Nucleus accumbens (tissue), 56 donors: ENCODE data around the gene NKX6-2.
"Not testable (repeated sequence)": the region's sequence is repeated elsewhere in the genome, so short reads cannot be mapped to it uniquely, and the experiment has no call there.

ENCODE experiments used
- DNase-seq, 56 donors: peaks; one replicate each; lab custom pipeline; 2025; lab: John Stamatoyannopoulos, UW

NKX6-2 gene

DNA sequence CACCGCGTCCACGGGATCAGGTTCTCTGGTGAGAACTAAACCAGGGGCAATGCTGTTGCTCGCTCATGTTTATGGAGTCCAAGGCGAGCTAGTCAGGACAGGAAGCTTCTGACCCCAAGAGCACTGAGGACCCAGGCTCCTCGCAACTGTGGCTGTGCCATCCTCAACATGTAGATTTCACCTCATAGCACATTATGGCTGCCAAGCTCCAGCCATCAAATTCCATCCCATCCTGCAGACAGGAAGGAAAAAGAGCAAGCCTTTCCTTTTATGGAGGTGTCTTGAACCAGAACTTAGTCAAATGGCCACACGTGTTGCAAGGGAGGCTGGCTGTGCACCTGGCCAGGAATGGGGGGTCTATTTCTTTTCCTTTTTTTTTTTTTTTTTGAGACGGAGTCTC is 16.1 kb upstream of the NKX6-2 start:
- DNase-seq = no peak

DNA sequence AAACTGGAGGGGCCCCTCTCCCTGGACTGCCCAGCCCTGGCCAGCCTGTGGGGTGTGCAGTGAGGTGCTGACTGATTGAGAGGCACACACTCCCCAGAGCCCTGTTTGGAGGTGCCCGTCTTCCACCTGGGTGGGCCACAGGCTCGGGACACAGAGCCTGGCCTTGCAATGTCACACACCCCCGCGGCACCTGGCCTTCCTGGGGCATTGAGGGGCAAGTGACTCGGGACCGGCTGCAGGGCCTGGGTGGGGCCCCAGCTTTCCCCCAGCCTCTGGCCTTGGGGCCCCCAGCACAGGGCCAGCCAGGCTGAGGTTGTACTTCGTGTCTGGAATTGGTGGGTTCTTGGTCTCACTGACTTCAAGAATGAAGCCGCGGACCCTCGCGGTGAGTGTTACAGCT is 13.9 kb upstream of the NKX6-2 start:
- DNase-seq = no peak

- no peak for DNase-seq
Observed at GRCh38 chr10:132798876-132799275, 12.9 kb upstream of the NKX6-2 start.

DNA sequence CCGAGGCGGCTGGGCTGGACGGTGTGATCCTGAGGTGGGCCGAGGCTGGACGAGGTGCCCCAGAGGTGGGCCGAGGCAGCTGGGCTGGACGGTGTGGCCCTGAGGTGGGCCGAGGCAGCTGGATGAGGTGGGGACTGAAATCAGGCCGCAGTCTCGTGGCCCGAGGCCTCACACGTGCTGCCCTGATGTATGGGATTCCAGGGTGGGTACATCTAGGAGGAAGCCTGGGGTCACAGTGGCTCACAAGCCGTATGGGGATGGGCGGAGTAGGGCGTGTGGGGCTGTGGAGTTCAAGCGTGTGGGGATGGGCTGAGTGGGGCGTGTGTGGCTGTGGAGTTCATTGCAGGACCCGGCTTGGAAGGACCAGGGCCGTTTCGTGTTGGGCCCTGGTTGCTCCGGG is 12.5 kb upstream of the NKX6-2 start:
- no peak for DNase-seq

- DNase-seq = not testable (repeated sequence)
Observed at GRCh38 chr10:132797986-132798385, 12.0 kb upstream of the NKX6-2 start.

- DNase-seq = no peak
Observed at GRCh38 chr10:132796846-132797245, 10.9 kb upstream of the NKX6-2 start.

DNA sequence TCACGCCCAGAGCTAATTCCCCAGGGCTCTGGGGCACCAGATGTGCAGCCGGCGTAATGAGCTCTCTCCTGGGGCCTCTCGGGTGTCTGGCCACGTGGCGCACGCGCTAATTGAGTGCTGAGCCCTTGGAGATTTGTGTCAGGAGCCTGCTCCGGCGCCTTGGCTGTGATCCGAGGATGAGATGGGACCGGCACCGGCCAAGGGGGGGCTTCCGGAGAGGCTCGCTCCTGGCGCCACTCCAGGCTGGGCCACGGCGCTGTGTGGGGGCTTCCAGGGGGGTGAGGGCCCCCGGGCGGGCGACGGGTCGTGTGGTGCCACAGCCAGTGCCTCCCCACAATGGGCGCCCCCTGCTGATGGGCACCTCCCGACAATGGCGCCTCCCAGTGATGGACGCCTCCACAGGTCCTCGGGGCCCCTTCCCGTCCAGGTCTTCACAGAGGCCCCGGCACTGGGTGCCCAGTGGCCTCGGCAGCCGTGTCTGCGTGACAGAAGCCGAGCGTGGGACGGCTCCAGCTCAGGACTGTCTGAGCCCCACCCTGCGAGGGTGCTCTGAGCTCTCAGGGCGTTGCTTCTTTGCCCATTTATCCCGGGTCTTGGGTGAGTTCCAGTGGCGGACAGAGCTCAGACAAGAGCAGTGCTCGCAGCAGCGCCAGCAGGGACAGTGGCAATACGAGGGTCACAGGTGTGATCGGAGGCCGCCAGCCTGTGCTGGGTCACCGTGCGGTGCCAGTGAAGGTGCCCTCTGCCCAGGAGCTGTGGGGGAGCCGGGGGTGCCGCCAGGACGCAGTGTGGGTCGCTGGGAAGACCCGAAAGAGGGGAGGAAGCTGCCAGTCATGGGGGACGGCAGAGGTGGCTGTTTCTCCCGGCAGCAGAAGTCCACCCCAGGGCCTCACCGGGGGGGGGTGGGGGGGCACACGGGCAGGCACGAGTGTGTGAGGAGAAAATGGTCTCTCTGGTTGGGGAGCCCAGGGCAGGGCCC is 8.2 kb upstream of the NKX6-2 start:
- DNase-seq = no peak

- DNase-seq = no peak
Observed at GRCh38 chr10:132793213-132793612, 7.3 kb upstream of the NKX6-2 start.

GRCh38 chr10:132792796-132793195 is 6.8 kb upstream of the NKX6-2 start:
- no peak for DNase-seq

DNA sequence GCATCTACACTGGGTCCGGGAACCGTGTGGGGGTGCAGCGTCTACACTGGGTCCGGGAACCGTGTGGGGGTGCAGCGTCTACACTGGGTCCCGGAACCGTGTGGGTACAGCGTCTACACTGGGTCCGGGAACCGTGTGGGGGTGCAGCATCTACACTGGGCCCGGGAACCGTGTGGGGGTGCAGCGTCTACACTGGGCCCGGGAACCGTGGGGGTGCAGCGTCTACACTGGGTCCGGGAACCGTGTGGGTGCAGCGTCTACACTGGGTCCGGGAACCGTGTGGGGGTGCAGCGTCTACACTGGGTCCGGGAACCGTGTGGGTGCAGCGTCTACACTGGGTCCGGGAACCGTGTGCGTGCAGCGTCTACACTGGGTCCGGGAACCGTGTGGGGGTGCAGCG is 6.2 kb upstream of the NKX6-2 start:
- not testable (repeated sequence) for DNase-seq

DNA sequence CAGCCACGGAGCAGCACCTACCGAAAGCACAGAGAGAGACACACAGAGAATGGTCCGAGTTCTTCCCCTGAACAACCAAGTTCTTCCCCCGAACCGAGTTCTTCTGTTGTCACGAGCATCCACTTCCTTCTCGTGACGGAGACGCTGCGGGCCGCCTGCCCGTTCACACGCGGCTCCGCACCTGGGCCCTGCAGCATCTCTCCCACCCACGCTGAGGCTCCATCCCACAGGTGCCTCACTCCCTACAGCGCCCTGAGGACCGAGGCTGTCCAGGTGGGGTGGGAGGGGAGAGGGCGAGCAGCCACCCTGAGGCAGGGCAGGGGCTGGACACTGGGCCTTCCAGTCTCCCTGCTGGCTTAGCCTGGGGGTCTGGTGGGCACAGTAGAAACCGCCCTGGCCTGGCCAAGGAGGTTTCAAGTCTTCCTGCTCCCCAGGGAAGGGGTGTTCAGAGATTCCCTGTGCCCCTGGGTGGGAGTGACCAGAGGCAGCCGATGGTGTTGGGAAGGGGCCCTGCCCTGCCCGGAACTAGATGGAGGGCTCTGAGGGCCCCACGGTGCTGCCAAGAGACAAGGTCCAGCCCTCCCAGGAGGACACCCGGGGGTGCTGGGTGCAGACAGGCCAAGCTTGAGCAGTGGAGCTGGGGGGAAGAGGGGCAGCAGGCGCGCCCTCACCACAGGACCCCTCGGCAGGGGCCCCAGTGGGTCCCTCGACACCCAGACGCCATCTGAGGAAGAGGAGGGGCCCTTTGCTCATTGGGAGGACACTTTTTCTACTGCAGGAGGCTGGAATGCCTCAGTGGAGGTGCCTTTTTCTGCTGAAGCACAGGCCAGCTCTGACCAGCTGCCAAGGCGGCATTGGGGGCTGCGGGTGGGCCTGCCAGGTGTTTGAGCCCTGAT is 5.2 kb upstream of the NKX6-2 start:
- DNase-seq = no peak

DNA sequence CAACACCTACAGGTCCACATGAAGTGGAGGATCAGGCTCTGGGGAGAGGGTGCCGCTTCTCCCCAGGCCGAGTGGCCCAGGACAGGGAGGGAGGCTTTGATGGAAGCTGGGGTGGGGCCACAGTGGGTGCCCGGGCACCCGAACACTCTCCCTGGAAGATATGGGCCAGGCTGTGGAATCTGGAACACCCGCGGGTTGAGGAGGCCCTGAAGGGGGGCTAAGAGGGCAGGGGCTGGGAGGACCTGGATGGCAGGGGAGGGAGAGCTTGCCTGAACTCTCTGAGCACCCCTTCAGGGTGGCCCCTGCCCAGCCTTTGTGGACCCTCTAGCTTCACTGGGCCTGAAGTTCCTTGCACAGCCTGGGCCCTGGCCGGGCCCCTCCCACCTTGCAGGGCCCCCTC is 4.5 kb upstream of the NKX6-2 start:
- no peak for DNase-seq

GRCh38 chr10:132789659-132790148 is 3.8 kb upstream of the NKX6-2 start:
- DNase-seq = no peak

GRCh38 chr10:132788831-132789219 is 2.9 kb upstream of the NKX6-2 start:
- DNase-seq = no peak

DNA sequence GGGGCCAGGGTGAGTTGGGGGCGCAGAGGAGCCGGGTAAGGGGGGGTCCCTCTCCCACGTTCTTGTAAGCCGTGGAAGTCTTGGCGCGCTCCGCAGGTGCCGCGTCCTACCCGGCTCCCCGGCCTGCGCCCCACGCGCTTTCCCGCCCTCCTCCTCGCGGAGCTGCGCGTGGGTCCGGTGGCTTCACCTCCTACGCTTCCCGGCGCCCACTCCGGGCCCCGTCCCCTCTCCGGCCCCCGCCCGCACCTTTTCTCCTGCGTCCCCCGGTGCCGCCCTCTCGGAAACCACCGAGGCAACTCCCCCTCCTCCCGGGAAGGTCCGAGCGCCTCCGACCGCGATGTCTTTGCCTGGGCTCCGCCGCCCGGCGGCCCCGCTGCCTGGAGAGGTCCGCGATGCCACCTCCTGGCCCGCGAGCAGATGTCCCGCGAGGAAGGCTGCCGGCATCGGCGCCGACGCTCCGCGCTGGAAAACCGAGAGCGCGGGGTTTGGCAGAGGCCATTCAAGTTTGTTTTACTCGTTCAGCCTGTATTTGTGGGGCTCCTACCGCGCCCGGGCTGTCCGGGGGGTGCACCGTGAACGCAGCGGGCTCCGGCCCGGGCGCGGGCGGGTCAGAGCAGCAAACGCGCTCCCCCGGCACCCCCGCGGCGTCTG is 2.4 kb upstream of the NKX6-2 start:
- DNase-seq = peak in 31 of 56 donors; percentile 15 to 69 (median 42)

GRCh38 chr10:132787495-132788179 is 1.7 kb upstream of the NKX6-2 start:
- peak in 9 of 56 donors; percentile 26 to 48 (median 37) for DNase-seq

DNA sequence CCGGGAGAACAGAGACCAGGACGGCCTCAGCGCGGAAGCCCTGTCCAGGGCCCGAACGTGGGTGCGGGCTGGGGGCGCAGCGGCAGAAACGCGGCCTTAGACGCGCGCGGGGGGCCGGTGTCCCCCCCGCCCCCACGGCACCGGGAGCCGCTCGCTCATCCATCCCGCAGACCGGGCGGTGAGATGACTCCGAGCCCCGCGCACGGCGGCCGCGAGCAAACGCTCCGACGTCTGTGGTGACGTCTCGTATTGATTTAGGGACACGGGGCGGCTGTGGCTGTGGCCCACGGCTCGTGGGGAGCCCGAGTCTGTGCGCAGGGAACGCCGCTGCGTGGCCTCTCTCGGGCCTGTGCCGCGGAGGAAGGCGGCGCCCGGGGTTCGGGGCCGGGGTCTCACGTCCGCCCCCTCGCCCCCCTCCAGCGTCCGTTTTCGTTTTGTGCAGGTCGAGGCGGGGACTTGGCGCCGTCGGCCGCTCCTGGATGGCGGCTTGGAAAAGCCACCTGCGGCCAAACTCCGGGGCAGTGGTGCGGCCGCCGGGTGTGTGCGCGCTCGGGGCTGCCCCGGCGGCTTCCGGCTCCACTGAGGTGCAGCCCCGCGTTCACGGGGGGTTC is 1.0 kb upstream of the NKX6-2 start:
- DNase-seq = peak in 6 of 56 donors; percentile 10 to 55 (median 30)

DNA sequence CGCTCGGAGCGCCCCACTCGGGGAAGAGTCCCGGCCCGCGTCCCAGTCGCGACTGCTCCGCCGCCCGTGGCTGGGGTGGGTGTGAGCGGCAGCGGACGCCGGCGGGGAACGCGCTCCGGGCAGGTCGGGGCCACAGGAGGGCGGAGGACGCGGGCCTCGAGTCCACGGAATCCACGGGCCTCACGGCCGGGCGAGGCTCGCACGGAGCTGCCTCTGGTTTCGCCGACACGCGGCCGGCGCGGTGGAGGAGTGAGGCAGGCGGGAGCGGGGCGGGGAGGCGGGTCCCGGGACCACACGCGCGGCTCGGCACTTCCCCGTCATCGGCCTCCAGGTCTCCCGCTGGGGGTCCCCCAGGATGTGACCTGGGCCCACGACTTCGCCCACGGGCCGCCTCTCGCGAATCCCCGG is 533 bp upstream of the NKX6-2 start:
- DNase-seq = peak in 4 of 56 donors; percentile 53 to 62 (median 54)
